ENCODE measurements around the gene GRK6.
A peak's percentile ranks its signal among the peaks of the same experiment; 100 is the strongest.
"Not testable (repeated sequence)": the region's sequence is repeated elsewhere in the genome, so short reads cannot be mapped to it uniquely, and the experiment has no call there.

GRK6 gene

GRCh38 chr5:177484902-177485549 lies 58.5 kb downstream of the GRK6 start:
- DNase-seq (ENCODE audit: low read depth in 2 of 2) = no peak

DNA sequence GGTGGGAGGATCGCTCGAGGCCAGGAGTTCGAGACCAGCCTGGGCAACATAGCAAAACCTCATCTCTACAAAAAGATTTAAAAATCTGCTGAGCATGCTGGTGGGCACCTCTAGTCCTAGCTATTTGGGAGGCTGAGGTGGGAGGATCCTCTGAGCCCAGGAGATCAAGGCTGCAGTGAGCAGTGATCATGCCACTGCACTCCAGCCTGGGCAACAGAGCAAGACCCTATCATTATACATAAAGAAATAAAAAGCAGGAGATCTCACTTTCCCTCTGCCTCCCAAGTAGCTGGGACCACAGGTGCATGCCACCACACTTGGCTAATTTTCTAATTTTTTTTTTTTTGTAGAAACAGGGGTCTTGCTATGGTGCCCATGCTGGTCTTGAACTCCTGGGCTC lies 59.3 kb downstream of the GRK6 start:
- DNase-seq (ENCODE audit: low read depth in 2 of 2) = not testable (repeated sequence)

DNA sequence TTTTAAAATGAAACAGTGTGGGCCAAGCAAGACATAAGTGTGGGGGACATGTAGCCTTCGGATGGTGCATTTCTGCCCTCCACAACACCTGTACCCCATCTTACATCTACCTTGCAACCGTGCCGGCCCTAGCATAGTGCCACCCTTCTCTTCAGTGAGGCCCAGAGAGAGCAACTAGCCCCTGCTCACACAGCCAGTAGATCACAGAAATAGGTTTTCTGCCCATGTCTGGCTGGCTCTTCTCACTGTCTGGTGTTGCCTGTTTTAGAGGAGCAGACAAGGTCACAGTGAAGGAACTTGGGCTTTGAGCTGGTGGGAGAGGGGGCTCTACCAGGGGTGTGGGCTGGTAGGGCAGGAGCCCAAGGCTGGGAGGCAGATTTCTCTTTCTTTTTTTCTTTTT lies 59.8 kb downstream of the GRK6 start:
- no peak for DNase-seq (ENCODE audit: low read depth in 2 of 2)

GRCh38 chr5:177487144-177487543 lies 60.7 kb downstream of the GRK6 start:
- no peak for DNase-seq (ENCODE audit: low read depth in 2 of 2)

DNA sequence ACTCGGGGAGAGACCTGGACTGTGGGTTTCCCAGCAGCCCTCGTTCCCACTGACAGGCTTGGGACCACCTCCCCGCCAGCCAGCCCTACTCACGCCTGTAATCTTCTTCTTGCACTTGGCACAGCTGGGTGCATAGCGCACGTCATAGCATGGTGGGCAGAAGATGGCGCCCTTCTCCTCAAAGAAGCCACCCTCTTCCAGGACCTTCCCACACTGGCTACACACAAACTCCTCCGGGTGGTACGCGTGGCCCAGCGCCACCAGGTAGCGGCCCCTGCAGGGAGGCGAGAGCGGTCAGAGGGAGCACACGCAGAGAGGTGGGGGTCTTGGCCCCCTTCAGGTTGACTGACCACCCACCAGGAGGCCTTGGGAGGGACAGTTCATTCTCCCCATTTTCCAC lies 61.5 kb downstream of the GRK6 start:
- no peak for DNase-seq (ENCODE audit: low read depth in 2 of 2)

DNA sequence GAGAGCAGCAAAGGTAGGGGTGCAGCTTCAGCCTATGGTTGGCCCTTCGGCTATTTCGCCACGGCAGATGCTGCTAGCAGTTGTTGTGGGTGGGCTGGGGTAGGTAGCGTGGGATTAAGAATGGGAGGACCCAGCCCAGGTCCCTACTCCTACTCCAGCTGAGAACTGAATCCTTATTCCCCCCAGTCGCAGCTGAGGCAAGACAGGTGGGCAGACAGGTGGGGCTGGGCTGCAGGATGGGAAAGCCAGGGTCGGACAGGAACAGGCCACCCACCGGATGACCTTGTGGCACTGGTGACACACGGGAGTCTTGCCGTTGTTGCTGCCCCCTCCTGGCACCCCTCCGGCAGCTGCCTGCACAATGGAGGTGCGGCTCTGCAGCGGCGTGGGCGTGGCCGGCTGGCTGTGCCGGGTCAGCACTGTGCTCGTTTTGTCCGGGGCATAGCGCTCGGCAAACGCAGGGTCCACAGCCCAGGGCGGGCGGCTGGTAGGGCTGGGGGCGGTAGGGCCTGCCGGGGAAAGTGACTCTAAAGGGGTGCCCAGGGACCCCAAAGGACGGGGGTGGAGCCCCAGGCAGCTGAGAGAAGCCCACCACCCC lies 62.7 kb downstream of the GRK6 start:
- DNase-seq (ENCODE audit: low read depth in 2 of 2) = no peak

DNA sequence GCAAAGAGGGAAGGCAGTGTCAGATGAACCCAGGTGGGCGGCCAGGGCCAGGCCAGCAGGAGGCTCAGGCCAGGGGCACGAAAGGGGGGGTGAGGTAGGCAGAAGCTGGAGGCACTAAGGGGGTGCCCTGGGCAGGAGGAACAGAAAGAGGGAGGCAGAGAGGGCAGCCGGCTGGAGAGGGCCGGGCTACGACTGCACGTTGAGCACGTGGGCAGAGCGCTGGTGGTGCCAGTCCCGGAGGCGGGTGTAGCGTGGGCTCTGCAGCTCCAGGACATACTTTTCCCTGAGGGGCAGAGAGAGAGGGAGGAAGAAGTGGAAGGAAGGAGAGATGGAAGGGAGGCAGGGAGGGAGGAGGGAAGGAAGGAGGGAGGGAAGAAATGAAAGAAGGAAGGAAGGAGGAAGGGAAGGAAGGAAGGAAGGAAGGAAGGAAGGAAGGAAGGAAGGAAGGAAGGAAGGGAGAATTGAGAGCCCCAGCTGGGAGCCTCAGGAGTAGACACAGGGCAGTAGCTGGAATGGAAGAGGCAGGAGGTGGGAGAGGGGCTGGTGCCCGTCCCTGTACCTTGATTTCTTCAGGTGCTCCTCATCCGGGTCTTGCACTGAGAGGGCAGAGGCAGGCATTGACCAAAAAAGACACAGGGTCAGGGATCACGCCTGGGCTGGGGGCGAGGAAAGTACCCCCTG lies 64.0 kb downstream of the GRK6 start:
- no peak for DNase-seq (ENCODE audit: low read depth in 2 of 2)

- DNase-seq (ENCODE audit: low read depth in 2 of 2) = no peak
These were observed 64.5 kb downstream of the GRK6 start for GRCh38 chr5:177490992-177491391.

DNA sequence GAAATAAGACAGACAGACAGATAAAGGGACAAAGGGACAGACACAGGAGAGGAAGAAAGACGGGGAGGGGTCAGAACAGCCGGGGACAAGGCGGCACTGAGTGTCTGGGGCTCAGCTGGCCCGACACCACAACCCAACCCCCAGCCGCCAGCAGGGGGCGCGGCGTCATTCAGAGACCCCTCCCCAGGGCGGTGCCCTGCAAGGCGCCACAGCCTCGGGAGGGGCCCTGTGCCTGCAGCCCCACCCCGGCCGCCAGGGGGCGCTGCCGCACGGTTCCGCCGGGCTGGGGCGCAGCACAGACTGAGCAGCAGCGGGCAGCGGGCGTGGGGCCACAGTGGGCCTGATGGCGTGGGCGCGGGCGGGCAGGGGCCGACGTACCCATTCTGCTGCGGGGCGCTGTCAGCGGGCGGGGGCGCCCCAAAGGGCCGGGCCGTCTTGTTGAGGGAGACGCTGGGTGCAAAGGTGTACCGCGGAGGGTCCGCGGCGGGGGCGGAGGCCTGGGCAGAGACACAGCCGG lies 65.0 kb downstream of the GRK6 start:
- DNase-seq (ENCODE audit: low read depth in 2 of 2) = peak in 1 of 2 donors; percentile 33

DNA sequence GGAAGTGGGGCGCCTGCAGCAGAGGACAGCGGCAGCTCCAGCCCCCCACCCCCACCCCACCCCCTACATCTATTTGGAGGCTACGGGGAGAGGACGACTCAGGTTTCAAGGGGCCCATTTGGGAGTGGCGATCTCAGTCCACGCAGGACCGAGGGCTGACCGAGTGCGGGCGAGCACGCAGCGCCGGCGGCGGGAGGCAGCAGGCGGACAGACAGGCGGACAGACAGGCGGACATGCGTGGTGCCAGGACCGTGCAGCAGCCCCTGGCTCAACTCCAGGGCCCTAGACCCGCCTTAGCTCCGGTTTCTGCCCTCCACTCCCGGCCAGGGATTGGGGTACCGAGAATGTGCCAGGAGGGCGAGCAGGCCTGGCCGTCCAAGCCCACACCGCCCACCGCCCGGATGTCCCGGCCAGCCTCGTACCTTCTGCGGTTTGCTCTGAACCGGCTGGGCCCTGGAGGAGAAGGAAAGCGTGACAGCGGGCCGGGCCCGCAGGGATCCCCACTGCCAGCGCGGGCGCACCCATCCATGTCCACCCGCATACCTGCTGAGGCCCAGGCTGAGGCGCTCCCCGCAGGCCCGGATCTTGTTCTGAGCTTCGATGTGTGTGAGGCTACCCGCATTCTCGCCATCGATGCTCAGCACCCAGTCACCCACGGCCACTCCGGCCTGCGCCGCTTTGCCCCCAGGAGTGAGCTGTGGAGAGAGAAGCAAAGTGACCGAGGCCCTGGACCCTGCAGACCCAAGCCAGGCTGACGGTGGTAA lies 65.7 kb downstream of the GRK6 start:
- DNase-seq (ENCODE audit: low read depth in 2 of 2) = no peak

All from stimulated activated CD8-positive, alpha-beta memory T cell treated with anti-CD3 and anti-CD28 coated beads, Interleukin-15, amount 100 ng/mL, for 48 hours (primary cell).